H1 (cell line): ENCODE results near the gene BTBD1. TPM values are rescaled to one million over a fixed set of nuclear protein-coding genes. Genes with fewer than 3 reads are reported as not detected.

Experiments used
- RNF2 ChIP-seq: fragments of 200-900, 300-1000 bp; sonication (generic); IDR thresholded peaks from 2 replicates; pipeline ENCODE4 v1.7.1; 2016; ENCODE audit warnings: borderline replicate concordance, low read depth, mild to moderate bottlenecking, antibody characterized with exemption, low read length; ENCODE audit not compliant: poor library complexity, severe bottlenecking; ENCODE audit errors: missing control alignments
- polyA plus RNA-seq, 7 experiments: library from polyadenylated mRNA; depleted of rRNA in 3 of 7; stranded (reverse) in 5 of 7; unstranded in 2 of 7; fragments of >200 nt in 5 of 7; fragments of 200-250 nt in 2 of 7; gene quantifications; 1 replicate in 5 of 7; 2 replicates in 1 of 7; 4 replicates in 1 of 7; pipeline versions ENCODE4 v1.2.1 to v1.2.3, GENCODE V29; 2011 to 2013; ENCODE audit warnings: missing spikeins in 2 of 7, mixed read lengths in 2 of 7
- total RNA-seq: library from RNA; stranded (reverse); fragmentation: NEBNext Ultra II Directional; extraction: Animal tissue kit (Norgen Biotek cat#: 25700); gene quantifications from 2 replicates; pipeline ENCODE4 v1.2.1, GENCODE V29; 2021
- TF ChIP-seq, protein P1 (sequence below), 3 experiments: IDR thresholded peaks; 1 replicate in 2 of 3; 2 replicates in 1 of 3; pipeline versions ENCODE4 v1.5.1 to v1.6.1; 2011; ENCODE audit warnings: low read length in 3 of 3, mild to moderate bottlenecking in 3 of 3, inconsistent platforms in 2 of 3, low read depth in 1 of 3, moderate library complexity in 1 of 3; ENCODE audit not compliant: insufficient read depth in 1 of 3; ENCODE audit errors: control extremely low read depth in 1 of 3

BTBD1 gene
- total and polyA plus RNA-seq, 2 of the 8 experiments (the other 6 are each of a cell fraction or from before 2014, with no cell fraction given) = 18.6 to 39.5 TPM

DNA sequence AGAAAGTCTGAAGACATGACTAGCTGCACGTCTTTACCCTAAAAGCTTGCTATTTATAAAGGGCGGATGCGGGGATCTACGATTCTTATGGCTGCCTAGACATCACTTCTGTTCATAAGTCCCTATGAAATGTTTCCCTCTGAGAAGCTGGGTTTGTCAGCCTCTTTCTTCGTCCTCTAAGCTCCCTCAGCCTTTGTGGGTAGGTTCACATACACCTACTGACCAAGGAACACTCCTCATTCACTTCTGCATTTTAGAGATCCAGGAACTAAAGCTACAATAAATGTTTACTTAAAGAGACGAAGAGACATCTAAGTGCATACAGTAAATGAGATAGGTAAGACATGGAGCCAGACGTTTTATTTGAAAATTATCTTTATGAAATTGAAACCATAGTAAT lies 97.7 kb downstream of the BTBD1 start (continued):
- TF ChIP-seq, protein P1, sequence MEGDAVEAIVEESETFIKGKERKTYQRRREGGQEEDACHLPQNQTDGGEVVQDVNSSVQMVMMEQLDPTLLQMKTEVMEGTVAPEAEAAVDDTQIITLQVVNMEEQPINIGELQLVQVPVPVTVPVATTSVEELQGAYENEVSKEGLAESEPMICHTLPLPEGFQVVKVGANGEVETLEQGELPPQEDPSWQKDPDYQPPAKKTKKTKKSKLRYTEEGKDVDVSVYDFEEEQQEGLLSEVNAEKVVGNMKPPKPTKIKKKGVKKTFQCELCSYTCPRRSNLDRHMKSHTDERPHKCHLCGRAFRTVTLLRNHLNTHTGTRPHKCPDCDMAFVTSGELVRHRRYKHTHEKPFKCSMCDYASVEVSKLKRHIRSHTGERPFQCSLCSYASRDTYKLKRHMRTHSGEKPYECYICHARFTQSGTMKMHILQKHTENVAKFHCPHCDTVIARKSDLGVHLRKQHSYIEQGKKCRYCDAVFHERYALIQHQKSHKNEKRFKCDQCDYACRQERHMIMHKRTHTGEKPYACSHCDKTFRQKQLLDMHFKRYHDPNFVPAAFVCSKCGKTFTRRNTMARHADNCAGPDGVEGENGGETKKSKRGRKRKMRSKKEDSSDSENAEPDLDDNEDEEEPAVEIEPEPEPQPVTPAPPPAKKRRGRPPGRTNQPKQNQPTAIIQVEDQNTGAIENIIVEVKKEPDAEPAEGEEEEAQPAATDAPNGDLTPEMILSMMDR (IDR thresholded peaks at IDR 0.05; ENCODE audit: control extremely low read depth in 1 of 3, insufficient read depth in 1 of 3, low read depth in 1 of 3, low read length in 3 of 3) = no peak
- TF ChIP-seq RNF2 = no peak
